DOHH2 (cell line): Measurements from ENCODE around the gene WWOX.

Experiments
- EZH2phosphoT487 ChIP-seq: fragments of 200-600 bp; sonication (generic); IDR thresholded peaks from 2 replicates; pipeline ENCODE4 v1.6.1; 2017; ENCODE audit warnings: borderline replicate concordance, mild to moderate bottlenecking, antibody characterized with exemption, low read length, moderate library complexity, mixed read lengths
- TF ChIP-seq, protein P1 (sequence below): fragments of 200-600 bp; sonication (generic); IDR thresholded peaks from one replicate; pipeline ENCODE4 v1.5.1; 2014; ENCODE audit warnings: antibody characterized with exemption, mild to moderate bottlenecking, low read depth, low read length; ENCODE audit not compliant: poor library complexity, severe bottlenecking

DNA sequence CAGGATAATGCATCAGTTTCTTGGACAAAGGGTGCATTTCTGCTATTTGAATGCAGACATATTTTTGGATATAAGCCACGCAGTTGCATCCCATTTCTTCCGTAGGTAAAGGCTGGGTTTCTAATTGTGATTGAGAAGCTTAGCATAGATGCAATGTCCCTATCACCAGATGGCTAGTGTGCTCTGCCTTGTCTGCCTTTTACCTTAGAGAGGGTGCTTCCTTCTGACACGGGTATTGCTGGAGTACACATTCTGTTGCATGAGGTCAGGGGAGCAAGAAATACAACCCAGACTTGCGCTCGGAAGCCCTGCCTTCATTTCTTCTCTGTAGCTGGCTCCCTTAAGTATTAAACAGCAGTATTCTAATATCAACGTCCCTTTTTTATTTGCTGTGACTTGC lies 337.4 kb downstream of the WWOX start:
- TF ChIP-seq, protein P1, sequence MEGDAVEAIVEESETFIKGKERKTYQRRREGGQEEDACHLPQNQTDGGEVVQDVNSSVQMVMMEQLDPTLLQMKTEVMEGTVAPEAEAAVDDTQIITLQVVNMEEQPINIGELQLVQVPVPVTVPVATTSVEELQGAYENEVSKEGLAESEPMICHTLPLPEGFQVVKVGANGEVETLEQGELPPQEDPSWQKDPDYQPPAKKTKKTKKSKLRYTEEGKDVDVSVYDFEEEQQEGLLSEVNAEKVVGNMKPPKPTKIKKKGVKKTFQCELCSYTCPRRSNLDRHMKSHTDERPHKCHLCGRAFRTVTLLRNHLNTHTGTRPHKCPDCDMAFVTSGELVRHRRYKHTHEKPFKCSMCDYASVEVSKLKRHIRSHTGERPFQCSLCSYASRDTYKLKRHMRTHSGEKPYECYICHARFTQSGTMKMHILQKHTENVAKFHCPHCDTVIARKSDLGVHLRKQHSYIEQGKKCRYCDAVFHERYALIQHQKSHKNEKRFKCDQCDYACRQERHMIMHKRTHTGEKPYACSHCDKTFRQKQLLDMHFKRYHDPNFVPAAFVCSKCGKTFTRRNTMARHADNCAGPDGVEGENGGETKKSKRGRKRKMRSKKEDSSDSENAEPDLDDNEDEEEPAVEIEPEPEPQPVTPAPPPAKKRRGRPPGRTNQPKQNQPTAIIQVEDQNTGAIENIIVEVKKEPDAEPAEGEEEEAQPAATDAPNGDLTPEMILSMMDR = no peak
- no peak for TF ChIP-seq EZH2phosphoT487
